Esophagus squamous epithelium (tissue), 4 donors: ENCODE results near the gene UTRN.

Experiments used
- POLR2A ChIP-seq, 4 donors: fragments of 450-650 bp; IDR thresholded peaks; one replicate each; pipeline ENCODE4 v1.6.1; 2017; ENCODE audit warnings: antibody characterized with exemption in 4 of 4, mild to moderate bottlenecking in 4 of 4, moderate library complexity in 3 of 4
- TF ChIP-seq, protein P1 (sequence below), 6 experiments: fragments of 450-650 bp in 4 of 6; fragments of 200-600 bp in 2 of 6; sonication (generic) in 2 of 6; IDR thresholded peaks; one replicate each; pipeline ENCODE4 v1.5.1; 2016 to 2019; ENCODE audit warnings: antibody characterized with exemption in 6 of 6, mild to moderate bottlenecking in 4 of 6, moderate library complexity in 4 of 6

DNA sequence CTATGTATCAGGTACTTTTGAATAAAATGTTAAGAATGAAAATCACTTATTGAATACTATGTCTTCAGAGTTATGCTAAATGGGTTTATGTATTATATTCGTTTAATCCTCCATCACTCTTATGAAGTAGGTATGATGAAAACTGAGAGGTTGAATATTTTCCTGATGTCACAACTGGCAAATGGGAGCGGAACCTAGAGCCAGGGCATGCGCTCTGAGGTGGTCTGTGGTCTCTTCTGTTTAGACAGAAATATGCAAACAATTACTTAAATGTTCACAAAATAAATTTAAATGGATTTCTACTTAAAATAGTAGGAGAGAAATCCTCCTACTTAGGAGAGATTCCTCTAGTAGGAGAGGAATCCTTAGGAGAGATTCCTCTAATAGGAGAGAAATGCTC, 21.3 kb upstream of the UTRN start:
- TF ChIP-seq, protein P1, sequence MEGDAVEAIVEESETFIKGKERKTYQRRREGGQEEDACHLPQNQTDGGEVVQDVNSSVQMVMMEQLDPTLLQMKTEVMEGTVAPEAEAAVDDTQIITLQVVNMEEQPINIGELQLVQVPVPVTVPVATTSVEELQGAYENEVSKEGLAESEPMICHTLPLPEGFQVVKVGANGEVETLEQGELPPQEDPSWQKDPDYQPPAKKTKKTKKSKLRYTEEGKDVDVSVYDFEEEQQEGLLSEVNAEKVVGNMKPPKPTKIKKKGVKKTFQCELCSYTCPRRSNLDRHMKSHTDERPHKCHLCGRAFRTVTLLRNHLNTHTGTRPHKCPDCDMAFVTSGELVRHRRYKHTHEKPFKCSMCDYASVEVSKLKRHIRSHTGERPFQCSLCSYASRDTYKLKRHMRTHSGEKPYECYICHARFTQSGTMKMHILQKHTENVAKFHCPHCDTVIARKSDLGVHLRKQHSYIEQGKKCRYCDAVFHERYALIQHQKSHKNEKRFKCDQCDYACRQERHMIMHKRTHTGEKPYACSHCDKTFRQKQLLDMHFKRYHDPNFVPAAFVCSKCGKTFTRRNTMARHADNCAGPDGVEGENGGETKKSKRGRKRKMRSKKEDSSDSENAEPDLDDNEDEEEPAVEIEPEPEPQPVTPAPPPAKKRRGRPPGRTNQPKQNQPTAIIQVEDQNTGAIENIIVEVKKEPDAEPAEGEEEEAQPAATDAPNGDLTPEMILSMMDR (IDR thresholded peaks at IDR 0.05), result no peak
- no peak for TF ChIP-seq POLR2A (IDR thresholded peaks at IDR 0.05)
